CD4-positive, alpha-beta T cell treated with Interferon alpha-2 for 1 hour (primary cell): ENCODE measurements around the gene SKAP1.
A peak's percentile ranks its signal among the peaks of the same experiment; 100 is the strongest.
"Not testable (repeated sequence)": the region's sequence is repeated elsewhere in the genome, so short reads cannot be mapped to it uniquely, and the experiment has no call there.

Experiments
- DNase-seq, 2 donors: peaks; one replicate each; pipeline ENCODE4 v3.0.0-alpha.2; 2020 to 2022

Gene SKAP1

GRCh38 chr17:48412841-48413240, 17.2 kb downstream of the SKAP1 start:
- no peak for DNase-seq

- DNase-seq = not testable (repeated sequence)
Observed at GRCh38 chr17:48410821-48411220, 19.2 kb downstream of the SKAP1 start.

- no peak for DNase-seq
Observed at GRCh38 chr17:48409607-48410006, 20.4 kb downstream of the SKAP1 start.

GRCh38 chr17:48406936-48407567, 23.0 kb downstream of the SKAP1 start:
- DNase-seq = no peak

- no peak for DNase-seq
Observed at GRCh38 chr17:48394821-48395220, 35.2 kb downstream of the SKAP1 start.

GRCh38 chr17:48393283-48393682, 36.7 kb downstream of the SKAP1 start:
- no peak for DNase-seq

GRCh38 chr17:48392857-48393256, 37.2 kb downstream of the SKAP1 start:
- DNase-seq = no peak

GRCh38 chr17:48391444-48391843, 38.6 kb downstream of the SKAP1 start:
- no peak for DNase-seq

- DNase-seq = no peak
Observed at GRCh38 chr17:48389903-48390302, 40.1 kb downstream of the SKAP1 start.

GRCh38 chr17:48388955-48389743, 40.9 kb downstream of the SKAP1 start:
- no peak for DNase-seq

- DNase-seq = no peak
Observed at GRCh38 chr17:48386826-48387225, 43.2 kb downstream of the SKAP1 start.

- DNase-seq = no peak
Observed at GRCh38 chr17:48385319-48385718, 44.7 kb downstream of the SKAP1 start.

GRCh38 chr17:48384164-48384563, 45.9 kb downstream of the SKAP1 start:
- no peak for DNase-seq

- no peak for DNase-seq
Observed at GRCh38 chr17:48382989-48383388, 47.0 kb downstream of the SKAP1 start.

GRCh38 chr17:48378708-48379392, 51.2 kb downstream of the SKAP1 start:
- DNase-seq = no peak

- no peak for DNase-seq
Observed at GRCh38 chr17:48378238-48378637, 51.8 kb downstream of the SKAP1 start.

GRCh38 chr17:48376682-48377325, 53.2 kb downstream of the SKAP1 start:
- no peak for DNase-seq

GRCh38 chr17:48375356-48375755, 54.7 kb downstream of the SKAP1 start:
- no peak for DNase-seq

- DNase-seq = peak; percentile 26 to 51
Observed at GRCh38 chr17:48374650-48375230, 55.3 kb downstream of the SKAP1 start.

GRCh38 chr17:48373883-48374282, 56.1 kb downstream of the SKAP1 start:
- DNase-seq = peak in 1 of 2 donors; percentile 6

- DNase-seq = no peak
Observed at GRCh38 chr17:48373130-48373830, 56.7 kb downstream of the SKAP1 start.

- DNase-seq = not testable (repeated sequence)
Observed at GRCh38 chr17:48368967-48369366, 61.0 kb downstream of the SKAP1 start.
